Measurements from ENCODE around the gene APOBEC4.
"Not testable (repeated sequence)": the region's sequence is repeated elsewhere in the genome, so short reads cannot be mapped to it uniquely, and the experiment has no call there.

DNA sequence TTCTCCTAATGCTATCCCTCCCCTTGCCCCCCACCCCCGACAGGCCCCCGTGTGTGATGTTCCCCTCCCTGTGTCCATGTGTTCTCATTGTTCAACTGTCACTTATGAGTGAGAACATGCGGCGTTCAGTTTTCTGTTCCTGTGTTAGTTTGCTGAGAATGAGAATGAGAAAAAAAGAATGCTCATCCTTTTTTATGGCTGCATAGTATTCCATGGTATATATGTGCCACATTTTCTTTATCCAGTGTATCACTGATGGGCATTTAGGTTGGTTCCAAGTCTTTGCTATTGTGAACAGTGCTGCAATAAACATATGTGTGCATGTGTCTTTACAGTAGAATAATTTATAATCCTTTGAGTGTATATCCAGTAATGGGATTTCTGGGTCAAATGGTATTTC lies 26.2 kb upstream of the APOBEC4 start:
- TF ChIP-seq, protein P1, sequence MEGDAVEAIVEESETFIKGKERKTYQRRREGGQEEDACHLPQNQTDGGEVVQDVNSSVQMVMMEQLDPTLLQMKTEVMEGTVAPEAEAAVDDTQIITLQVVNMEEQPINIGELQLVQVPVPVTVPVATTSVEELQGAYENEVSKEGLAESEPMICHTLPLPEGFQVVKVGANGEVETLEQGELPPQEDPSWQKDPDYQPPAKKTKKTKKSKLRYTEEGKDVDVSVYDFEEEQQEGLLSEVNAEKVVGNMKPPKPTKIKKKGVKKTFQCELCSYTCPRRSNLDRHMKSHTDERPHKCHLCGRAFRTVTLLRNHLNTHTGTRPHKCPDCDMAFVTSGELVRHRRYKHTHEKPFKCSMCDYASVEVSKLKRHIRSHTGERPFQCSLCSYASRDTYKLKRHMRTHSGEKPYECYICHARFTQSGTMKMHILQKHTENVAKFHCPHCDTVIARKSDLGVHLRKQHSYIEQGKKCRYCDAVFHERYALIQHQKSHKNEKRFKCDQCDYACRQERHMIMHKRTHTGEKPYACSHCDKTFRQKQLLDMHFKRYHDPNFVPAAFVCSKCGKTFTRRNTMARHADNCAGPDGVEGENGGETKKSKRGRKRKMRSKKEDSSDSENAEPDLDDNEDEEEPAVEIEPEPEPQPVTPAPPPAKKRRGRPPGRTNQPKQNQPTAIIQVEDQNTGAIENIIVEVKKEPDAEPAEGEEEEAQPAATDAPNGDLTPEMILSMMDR (IDR thresholded peaks at IDR 0.05), result not testable (repeated sequence)
- TF ChIP-seq POLR2AphosphoS5, POLR2A (IDR thresholded peaks at IDR 0.05): not testable (repeated sequence)
